ENCODE data around the gene OR8B12. TPM values are rescaled to one million over a fixed set of nuclear protein-coding genes. Genes with fewer than 3 reads are reported as not detected.

The OR8B12 gene, protein sequence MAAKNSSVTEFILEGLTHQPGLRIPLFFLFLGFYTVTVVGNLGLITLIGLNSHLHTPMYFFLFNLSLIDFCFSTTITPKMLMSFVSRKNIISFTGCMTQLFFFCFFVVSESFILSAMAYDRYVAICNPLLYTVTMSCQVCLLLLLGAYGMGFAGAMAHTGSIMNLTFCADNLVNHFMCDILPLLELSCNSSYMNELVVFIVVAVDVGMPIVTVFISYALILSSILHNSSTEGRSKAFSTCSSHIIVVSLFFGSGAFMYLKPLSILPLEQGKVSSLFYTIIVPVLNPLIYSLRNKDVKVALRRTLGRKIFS
- total RNA-seq: not detected in 2 replicates

DNA sequence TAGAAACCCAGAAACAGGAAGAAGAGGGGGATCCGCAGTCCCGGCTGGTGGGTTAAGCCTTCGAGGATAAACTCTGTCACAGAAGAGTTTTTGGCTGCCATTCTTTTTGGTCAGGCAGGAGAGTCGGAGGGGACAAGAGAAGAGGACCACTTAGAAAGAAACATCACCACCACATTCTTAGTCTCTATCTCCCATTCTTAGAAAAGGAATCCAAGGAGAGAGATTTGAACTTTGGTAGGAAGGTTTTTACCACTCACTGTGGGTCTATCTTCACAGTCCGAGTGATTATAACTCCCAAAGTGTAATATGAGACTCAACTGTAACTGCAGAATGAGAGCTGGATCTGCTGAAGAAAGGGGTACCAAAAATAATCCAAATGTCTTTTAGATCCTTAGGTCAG lies at the start of gene OR8B12:
TSS of gene OR8B12 (minus strand) at position 101 of the 400 bp plus-strand sequence. CDS start at position 101, 0 bp downstream.
- no peak for DNase-seq (ENCODE audit: low read depth, low spot score)

DNA sequence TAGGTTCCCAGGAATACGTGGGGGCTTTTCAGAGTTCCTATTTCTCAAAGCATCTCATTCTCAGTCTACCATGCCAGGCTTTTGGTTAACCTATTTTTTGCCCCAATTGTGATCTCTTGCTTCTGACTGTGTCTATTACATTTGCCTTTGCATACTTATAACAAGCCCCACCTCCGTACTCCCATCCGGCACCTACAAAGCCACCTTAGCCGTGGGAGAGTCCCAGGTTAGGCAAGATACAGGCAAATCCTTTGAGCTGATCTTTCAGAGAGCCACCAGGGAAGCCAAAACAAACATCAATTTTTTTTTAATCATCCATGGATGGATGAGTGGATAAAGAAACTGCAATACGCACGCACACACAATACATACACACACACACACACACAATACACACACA lies 49.2 kb upstream of the OR8B12 start:
- no peak for DNase-seq (ENCODE audit: low read depth, low spot score)

DNA sequence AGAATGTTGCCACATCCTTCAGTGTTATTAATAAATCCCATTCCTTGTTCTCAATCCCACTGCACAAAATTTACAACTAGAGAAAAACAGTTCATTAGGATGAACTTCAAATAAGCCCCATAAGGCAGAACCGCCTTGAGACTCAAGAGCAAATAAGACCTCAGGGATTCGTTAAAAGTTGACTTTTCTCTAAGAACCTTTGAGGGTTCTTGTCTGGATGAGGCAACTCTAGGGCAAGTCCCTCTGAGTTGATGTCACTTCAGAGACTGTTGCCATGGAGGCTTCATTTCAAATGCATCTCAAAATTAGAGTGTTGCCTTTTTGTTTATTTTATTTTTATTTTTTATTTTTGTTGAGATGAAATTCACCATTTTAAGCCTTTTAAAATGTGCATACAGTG lies 48.0 kb upstream of the OR8B12 start:
- DNase-seq (ENCODE audit: low read depth, low spot score): no peak

DNA sequence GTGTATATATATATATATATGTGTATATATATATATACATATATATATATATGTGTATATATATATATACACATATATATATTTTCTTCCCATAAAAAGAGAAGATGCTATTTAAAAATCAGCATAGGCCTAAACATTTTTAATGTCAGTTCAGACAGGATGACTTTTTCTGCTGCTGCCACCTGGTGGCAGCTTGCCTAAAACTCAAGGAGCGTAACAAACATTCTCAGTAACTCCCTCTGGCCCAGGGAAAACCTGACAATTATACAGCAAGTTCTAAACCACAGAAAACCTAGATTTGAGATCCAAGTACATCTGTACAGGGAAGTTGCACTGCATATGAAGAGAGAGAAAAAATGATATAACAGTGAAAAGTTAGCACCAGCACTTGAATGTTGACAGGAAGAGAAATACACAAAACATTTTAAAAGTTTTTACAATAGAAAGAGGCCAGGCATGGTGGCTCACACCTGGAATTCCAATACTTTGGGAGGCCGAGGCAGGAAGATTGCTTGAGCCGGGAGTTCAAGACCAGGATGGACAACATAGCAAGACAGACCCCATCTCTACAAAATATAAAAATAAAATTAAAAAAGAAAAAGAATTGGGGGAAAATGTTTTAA lies 42.9 kb upstream of the OR8B12 start:
- peak; percentile 5 for DNase-seq (ENCODE audit: low read depth, low spot score)

DNA sequence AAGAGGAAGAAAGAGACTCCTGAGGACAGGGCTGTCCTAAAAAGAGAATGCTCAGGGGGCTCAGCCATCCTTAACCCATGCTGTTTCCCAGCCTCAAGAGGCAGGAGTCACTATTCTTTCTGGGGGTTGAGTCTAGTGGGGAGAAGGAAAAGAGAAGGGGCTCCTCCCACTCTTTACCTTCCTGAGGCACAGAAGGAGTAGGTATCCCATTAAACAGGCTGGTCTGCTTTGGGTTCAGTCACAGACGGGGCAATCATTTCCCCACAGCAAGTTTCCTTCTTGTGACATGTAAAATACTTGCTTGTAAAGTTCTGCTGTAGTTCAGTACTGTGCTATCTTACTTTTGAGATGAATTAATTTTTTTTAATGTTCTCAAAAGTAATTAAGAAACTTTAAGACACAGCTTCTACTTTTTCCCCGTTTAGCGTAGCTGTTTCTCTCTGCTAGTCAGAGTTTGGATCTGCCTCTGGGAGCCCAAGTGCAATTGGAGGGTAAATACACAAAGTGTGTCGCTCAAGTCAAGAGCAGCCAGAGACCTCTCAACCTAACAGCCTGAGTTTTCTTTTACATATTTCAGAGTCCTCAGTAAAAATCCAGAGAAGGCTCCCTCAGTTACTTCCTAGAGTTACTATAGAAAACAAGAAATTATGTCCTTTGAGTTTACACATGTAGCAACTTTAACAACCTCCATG lies 41.4 kb upstream of the OR8B12 start:
- DNase-seq (ENCODE audit: low read depth, low spot score): no peak

DNA sequence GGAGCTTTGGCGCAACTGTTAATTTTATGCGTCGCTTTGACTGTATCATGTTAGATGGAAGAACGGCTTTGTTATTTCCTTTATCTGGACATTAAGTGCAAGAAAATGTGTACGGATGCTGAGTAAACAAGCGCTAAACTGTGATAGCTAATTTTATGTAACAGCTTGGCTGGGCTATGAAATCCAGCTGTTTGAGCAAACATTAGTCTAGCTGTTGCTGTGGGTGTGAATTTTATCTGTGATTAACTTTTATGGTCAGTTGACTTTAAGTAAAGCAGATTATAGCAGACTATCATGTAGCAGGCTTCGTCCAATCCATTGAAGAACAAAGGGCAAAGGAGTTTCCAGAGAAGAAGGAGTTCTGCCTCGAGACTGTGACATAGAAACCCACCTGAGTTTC lies 40.3 kb upstream of the OR8B12 start:
- DNase-seq (ENCODE audit: low read depth, low spot score): no peak

DNA sequence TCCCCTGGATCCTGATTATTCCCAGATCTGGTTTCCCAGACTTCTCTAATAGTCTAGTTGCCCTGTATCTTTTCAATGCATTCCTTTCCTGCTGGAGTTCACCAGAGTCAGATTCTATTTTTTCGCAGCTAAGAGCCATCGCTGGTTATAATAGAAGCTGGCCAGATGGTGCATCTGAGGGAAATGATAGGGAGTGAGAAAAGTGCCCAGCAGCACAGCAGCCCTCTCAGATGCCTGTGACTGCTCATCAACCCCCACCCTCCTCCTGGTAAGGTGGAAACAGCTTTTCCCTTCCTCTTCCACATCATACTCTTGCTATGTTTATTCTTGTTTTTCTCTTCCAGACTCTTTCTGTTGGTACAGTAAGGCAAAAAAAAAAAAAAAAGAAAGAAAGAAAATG lies 39.1 kb upstream of the OR8B12 start:
- DNase-seq (ENCODE audit: low read depth, low spot score): no peak

DNA sequence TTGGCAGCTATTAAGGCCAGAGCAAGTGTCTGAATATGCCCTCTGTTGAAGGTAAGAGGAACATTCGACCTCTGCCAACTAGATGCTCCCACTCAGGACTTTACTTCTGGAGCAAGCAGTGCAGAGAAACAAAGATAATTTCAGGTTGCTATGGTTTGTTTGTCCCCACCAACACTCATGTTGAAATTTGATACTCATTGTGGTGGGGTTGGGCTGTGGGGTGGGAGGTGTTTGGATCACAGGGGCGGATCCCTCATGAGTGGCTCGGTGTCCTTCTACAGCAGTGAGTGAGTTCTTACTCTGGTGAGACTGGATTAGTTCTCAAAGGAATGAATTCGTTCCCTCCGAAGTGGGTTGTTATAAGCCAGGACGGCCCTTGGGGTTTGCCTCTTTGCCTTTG lies 38.4 kb upstream of the OR8B12 start:
- no peak for DNase-seq (ENCODE audit: low read depth, low spot score)

DNA sequence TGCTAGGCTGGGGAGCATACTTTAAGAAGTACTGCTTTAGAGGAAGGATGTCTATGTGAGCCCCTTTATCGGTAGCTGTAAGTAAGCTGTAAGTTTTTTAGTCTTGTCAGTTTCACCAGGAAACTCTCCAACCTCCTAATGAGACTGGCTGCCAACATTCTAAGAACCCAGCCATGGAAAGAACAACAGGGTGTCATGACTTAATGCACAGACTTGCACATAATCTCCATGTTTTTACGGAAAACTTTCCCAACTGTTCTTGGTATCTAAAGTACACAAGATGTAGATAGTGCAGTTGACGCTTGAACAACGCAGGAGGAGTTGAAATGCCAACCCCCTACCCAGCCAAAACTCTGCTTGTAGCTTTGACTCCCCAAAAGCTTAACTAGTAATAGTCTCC lies 35.3 kb upstream of the OR8B12 start:
- no peak for DNase-seq (ENCODE audit: low read depth, low spot score)

DNA sequence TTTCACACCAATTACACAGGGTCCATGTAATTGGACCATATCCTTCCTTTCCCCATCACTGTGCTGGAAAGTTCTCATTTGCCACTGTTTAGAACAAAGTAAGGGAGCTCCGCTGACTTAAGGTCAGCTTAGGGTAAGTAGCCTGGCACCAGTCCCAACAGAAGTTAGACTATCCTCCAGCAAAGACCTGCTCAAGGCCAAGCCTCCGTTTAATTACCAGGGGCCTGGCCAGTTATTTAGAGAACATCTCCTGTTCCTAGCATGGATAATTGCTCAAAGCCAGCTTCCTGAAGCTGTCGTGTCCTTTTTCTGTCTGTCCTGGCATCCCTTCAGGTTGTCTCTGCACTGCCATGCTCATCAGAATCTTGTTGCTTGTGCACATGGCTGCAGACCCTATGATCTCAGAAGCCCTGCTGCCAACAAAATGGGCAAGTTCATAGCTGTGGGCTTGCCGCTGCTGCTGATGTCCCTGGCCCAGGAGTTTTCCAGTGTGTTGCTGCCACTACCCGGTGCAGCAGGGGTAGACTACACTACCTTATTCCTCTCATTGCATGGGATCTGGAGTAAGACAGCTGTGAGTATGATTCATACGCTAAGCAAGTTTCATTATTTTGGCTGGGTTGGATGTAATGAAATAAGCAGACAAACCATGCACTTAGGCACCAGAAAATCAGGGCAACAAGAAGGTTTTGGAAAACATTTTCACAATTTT lies 34.4 kb upstream of the OR8B12 start:
- DNase-seq (ENCODE audit: low read depth, low spot score): no peak

DNA sequence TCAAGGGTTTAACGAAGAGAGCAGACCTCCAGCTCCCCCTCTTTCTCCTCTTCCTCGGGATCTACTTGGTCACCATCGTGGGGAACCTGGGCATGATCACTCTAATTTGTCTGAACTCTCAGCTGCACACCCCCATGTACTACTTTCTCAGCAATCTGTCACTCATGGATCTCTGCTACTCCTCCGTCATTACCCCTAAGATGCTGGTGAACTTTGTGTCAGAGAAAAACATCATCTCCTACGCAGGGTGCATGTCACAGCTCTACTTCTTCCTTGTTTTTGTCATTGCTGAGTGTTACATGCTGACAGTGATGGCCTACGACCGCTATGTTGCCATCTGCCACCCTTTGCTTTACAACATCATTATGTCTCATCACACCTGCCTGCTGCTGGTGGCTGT lies 26.7 kb upstream of the OR8B12 start:
- DNase-seq (ENCODE audit: low read depth, low spot score): no peak

DNA sequence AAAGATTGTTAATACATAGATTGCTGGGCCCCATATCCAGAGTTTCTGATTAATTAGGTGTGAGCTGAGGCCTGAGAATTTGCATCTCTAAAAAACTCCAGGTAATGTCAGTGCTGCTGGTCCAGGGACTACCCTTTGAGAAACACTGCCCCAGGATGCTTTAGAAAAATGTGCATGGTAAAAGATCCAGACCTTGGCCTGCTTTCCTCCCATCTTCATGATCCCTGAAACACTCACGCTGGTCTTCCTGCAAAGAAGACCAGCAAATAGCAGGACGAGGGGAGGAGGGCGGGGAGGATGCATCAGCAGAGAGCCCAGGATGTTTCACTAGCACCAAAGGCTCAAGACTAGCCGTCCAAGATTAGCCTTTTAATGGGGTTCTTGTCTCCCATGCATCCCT lies 26.2 kb upstream of the OR8B12 start, which contains the start of gene OR8A1:
TSS of gene OR8A1 (plus strand) at position 301 of the 400 bp plus-strand sequence. CDS start 123 bp downstream, outside the sequence.
- no peak for DNase-seq (ENCODE audit: low read depth, low spot score)

DNA sequence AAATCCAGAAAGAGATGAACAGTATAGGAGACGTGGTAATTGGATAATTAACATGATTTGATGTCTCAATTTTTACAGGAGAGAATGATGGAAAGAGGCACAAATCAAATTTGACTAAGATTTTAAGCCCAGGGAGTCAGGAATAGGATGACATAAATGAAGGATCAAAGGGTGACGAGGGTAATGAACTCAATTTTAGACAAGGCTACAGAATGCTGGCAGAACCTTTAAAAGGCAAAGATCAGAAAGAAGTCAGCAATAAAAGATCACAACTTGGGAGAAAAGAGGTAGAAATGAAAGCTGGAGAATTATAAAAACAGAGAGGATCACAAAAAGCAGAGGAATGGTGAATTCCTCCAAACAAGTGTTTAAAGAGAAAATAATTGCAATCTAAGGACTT lies 13.4 kb upstream of the OR8B12 start:
- no peak for DNase-seq (ENCODE audit: low read depth, low spot score)

DNA sequence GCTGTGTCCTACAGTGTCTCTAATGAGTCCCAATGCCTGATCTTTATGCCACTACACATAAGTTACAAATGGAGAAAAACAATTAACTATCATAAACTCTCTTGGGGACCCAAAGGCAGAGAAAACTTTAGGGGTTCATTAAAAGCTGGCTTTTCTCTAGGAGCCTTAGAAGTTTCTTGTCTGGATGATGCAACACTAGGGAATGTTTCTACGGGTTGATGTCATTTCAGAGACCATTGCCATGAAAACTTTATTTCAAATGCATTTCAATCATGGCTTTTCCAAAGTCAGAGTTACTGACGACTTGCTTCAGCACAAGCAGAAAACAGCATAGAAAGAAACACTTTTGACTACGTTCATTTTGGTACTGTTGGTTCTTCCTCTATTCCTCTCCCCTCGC lies 8.5 kb upstream of the OR8B12 start:
- no peak for DNase-seq (ENCODE audit: low read depth, low spot score)

DNA sequence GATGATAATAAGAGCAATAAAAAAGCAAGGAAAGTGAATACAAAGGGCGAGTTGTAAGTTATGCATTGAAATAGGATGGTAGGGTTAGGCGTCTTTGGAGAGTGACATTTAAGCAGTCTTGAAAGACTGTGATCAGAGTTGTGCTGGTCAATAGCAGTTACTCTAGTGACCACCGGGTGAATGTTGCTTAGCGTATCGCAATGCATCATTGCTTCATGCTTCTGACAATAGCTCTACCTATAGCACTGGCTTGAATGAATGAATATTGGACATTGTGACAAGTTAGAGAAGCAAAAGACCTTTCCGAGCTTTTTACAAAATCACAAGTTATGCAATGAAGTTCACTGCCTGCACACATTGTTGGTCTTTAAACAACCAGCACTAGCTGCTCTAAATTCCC lies 7.7 kb upstream of the OR8B12 start:
- no peak for DNase-seq (ENCODE audit: low read depth, low spot score)

DNA sequence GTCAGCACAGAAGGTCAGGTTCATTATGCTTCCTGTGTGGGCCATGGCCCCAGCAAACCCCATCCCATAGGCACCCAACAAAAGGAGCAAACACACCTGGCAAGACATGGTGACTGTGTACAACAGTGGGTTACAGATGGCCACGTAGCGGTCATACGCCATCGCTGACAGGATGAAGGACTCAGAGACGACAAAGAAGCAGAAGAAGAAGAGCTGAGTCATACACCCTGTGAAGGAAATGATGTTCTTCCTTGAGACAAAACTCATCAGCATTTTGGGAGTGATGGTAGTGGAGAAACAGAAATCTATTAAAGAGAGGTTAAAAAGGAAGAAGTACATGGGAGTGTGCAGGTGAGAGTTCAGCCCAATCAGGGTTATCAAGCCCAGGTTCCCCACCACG lies 309 bp downstream of the OR8B12 start:
- no peak for DNase-seq (ENCODE audit: low read depth, low spot score)

DNA sequence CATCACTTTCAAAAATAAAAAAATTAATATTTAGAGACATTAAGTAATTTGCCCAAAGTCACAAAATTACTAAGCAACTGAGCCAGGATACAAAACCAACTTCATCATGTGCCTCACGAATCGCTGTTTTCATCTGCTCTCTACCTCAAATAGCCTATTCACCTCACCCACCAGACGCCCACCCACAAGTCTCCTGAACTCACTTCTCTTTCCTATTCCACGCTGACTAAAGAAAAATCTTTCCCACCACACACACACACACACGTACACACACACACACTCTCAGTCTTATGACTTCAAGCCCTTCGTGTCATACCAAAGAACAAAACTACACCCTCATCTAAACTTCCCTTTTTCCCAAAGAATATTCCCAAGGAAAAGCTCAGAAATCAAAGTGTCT lies 2.2 kb downstream of the OR8B12 start:
- no peak for DNase-seq (ENCODE audit: low read depth, low spot score)

DNA sequence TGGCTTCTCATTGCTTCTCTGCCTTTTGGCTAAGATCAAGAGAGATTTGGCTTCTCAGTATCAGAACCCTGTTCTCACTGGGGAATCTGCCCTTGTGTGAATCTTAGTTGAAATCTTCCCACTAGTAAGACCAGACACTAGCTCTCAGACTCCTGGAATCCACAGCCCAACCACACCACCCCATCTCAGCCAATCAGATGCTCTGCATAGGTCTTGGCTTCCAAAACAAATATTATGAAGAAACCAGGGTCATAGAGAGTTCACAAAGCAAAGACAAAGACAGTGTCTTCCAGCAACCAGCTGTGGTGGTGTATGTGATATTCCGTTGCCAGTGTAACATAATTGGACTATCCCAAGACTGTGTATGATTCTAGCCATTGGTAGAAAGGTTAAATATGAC lies 5.4 kb downstream of the OR8B12 start:
- DNase-seq (ENCODE audit: low read depth, low spot score): no peak

DNA sequence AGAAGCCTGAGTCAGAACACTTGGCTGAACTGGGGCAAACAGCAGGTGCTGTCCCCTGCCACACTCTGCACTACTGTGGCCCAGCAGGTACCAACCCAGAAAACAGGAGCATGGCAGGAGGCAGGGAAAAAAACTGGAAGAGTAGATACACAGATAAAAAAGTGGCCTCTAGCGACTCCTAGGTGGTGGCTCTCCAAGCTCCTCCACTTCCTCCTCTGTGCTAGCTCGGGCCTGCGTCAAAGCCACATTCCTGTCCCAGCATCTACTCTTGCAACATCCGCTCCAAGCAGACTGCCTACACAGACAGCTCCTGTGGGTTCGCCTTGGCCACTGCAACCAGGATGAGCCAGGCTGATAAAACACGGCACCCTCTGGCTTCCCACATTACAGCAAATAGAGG lies 6.9 kb downstream of the OR8B12 start:
- no peak for DNase-seq (ENCODE audit: low read depth, low spot score)

DNA sequence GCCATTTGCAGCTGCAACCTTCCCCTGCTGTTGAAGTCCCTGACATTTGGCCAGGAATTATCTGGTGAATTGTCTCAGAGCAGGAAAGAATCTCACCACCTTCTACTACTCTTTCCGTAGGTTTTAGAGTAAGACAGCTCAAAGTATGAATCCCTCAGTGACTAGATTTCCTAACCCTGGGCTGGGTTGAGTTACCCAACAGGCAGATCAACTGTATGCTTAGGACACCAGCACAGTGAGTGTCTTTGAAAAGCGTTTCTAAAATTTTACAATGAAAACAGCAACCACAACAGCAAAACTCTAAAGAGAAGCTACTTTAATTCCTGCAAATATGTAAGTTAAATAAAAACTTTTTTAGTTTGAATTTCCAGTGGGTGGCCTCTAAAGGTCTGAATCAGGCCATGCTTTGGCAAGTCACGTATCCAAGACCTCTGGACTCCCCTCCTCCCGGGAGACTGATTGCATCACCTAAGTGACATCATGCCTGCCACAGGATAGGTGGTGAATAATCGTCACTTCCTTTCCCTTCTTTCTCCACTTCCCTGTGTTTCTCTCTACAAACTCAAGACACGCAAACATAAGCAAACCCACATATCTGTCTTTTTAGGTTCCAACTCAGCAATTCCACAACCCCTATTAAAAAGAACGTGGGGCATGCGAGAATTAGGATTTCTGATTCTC lies 7.8 kb downstream of the OR8B12 start:
- no peak for DNase-seq (ENCODE audit: low read depth, low spot score)

DNA sequence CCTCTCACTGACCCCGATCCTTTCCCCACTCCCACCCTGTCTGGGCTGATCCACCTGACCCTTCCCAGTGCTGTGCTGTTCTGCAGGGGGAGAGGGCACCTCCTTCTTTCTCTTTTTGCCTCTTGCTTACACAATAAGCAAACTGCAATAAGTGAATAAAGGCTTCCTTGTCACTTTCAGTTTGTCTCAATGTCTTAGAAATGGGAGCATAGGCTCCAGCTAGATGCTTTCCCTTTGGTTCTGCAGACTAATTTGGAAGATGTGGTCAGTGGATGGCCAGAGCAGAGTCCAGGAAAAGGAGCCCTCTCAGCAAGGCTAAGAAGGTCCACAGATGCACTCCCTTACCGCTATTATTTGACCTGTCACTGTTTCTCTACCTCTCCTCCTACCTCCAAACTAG lies 9.4 kb downstream of the OR8B12 start:
- no peak for DNase-seq (ENCODE audit: low read depth, low spot score)
